Gastrocnemius medialis (tissue), 4 donors: ENCODE measurements around the gene CARD11.

Source experiments
- CTCF ChIP-seq, 5 experiments: fragments of 450-650 bp in 3 of 5; fragments of 200-600 bp in 2 of 5; sonication (generic) in 2 of 5; IDR thresholded peaks in 4 of 5; conservative IDR thresholded peaks in 1 of 5; 1 replicate in 4 of 5; 2 replicates in 1 of 5; pipeline ENCODE4 v1.5.1; 2016 to 2019; ENCODE audit warnings: antibody characterized with exemption in 5 of 5, mild to moderate bottlenecking in 3 of 5, moderate library complexity in 3 of 5
- POLR2A ChIP-seq, 2 donors: fragments of 450-650 bp; IDR thresholded peaks; one replicate each; pipeline ENCODE4 v1.6.1; 2017; ENCODE audit warnings: antibody characterized with exemption in 2 of 2, mild to moderate bottlenecking in 2 of 2, moderate library complexity in 2 of 2

DNA sequence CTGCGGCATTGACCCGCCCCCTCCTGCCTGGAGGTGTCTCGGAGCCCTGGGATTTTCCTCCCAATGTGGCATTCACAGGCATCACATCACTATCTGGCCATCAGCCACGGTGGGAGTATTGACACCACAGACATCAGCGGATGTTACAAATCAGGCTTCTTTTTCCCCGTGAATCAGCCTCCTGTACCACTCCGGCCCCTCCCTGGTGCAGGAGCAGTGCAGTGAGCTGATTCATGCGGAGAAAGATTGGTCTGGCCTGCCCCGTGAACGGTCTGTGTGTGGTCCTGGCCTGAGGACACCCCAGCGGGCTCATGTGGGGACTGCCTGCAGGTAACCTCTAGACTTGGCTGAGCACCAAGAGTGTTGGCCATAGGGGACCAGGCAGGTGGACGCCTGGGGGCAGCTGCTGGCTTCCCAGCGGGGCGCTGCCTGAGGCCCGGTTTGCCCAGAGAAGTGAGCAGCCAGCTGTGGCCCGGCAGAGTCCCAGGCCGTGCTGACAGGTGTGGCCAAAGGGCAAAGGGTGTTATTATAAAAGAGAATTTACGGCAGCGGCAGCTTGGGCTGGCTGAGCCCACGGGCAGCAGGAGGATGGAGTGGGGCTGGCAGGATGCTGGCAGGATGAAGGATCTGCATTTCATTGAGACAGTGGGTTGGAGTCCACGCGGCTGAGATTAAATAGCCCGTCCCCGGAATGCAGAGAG is 167.5 kb downstream of the CARD11 start:
- TF ChIP-seq CTCF (IDR thresholded peaks at IDR 0.05 in 4 of 5, conservative IDR thresholded peaks at IDR 0.05 in 1 of 5) (no peak), POLR2A (IDR thresholded peaks at IDR 0.05) (no peak)
